SK-N-SH (cell line): Measurements from ENCODE around the gene MAP1LC3B.
"Not testable (repeated sequence)": the region's sequence is repeated elsewhere in the genome, so short reads cannot be mapped to it uniquely, and the experiment has no call there.

Source experiments
- CHD2 ChIP-seq: fragments of 150-350 bp; IDR thresholded peaks from 2 replicates; pipeline ENCODE4 v1.6.1; 2018; ENCODE audit warnings: low read length; ENCODE audit not compliant: partially characterized antibody
- ELF1 ChIP-seq: IDR thresholded peaks from 2 replicates; pipeline ENCODE4 v1.4.0; 2012
- EP300 ChIP-seq, 2 experiments: IDR thresholded peaks; 2 replicates each; pipeline versions ENCODE4 v1.4.0 to v1.6.1; 2012; ENCODE audit warnings: borderline replicate concordance in 1 of 2, low read depth in 1 of 2, low read length in 1 of 2
- GATA2 ChIP-seq: sonication (generic); formaldehyde crosslinking; IDR thresholded peaks from 2 replicates; pipeline ENCODE4 v1.5.0; 2020; ENCODE audit warnings: mild to moderate bottlenecking, missing genetic modification reagents
- SIN3A ChIP-seq: IDR thresholded peaks from 2 replicates; pipeline ENCODE4 v1.6.1; 2012; ENCODE audit warnings: low read depth, mild to moderate bottlenecking, low read length, moderate library complexity, borderline replicate concordance
- SMC3 ChIP-seq: IDR thresholded peaks from 2 replicates; pipeline ENCODE4 v1.6.1; 2012; ENCODE audit warnings: low read depth, low read length, improper control_type of control experiment
- TEAD4 ChIP-seq: IDR thresholded peaks from 2 replicates; pipeline ENCODE4 v1.4.0; 2012; ENCODE audit warnings: mild to moderate bottlenecking, borderline replicate concordance; ENCODE audit not compliant: insufficient read depth
- YY1 ChIP-seq: IDR thresholded peaks from 2 replicates; pipeline ENCODE4 v1.4.0; 2012; ENCODE audit warnings: low read depth, mild to moderate bottlenecking
- TF ChIP-seq, protein P1 (sequence below): IDR thresholded peaks from 2 replicates; pipeline ENCODE4; 2012
- TF ChIP-seq, protein P2 (sequence below): fragments of 200-600 bp; sonication (generic); IDR thresholded peaks from 2 replicates; pipeline ENCODE4 v1.6.1; 2017; ENCODE audit warnings: antibody characterized with exemption, mild to moderate bottlenecking, moderate library complexity
- TF ChIP-seq, protein P3 (sequence below): IDR thresholded peaks from 2 replicates; pipeline ENCODE4 v1.6.1; 2012; ENCODE audit warnings: mild to moderate bottlenecking, low read depth, low read length, moderate library complexity
- TF ChIP-seq, protein P4 (sequence below): fragments of 150-350 bp; IDR thresholded peaks from 2 replicates; pipeline ENCODE4 v1.6.1; 2017; ENCODE audit warnings: antibody characterized with exemption, low read length, low read depth, borderline replicate concordance

DNA sequence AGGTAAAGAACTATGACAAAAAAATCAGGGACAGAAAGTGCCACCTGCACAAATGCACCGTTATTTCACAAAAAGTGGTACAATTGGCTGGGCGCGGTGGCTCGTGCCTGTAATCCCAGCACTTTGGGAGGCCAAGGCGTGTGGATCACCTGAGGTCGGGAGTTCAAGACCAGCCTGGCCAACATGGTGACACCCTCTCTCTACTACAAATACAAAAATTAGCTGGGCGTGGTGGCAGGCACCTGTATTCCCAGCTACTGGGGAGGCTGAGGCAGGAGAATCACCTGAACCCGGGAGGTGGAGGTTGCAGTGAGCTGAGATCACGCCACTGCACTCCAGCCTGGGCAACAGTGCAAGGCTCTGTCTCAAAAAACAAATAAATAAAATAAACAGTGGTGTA is 2.2 kb upstream of the MAP1LC3B start:
- TF ChIP-seq, protein P1, sequence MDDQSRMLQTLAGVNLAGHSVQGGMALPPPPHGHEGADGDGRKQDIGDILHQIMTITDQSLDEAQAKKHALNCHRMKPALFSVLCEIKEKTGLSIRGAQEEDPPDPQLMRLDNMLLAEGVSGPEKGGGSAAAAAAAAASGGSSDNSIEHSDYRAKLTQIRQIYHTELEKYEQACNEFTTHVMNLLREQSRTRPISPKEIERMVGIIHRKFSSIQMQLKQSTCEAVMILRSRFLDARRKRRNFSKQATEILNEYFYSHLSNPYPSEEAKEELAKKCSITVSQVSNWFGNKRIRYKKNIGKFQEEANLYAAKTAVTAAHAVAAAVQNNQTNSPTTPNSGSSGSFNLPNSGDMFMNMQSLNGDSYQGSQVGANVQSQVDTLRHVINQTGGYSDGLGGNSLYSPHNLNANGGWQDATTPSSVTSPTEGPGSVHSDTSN: not testable (repeated sequence)
- TF ChIP-seq SMC3; SIN3A; EP300 (IDR thresholded peaks at IDR 0.05; ENCODE audit: borderline replicate concordance in 1 of 2, low read depth in 1 of 2, low read length in 1 of 2); GATA2; CHD2; ELF1; TEAD4; YY1: not testable (repeated sequence)
- TF ChIP-seq, protein P2, sequence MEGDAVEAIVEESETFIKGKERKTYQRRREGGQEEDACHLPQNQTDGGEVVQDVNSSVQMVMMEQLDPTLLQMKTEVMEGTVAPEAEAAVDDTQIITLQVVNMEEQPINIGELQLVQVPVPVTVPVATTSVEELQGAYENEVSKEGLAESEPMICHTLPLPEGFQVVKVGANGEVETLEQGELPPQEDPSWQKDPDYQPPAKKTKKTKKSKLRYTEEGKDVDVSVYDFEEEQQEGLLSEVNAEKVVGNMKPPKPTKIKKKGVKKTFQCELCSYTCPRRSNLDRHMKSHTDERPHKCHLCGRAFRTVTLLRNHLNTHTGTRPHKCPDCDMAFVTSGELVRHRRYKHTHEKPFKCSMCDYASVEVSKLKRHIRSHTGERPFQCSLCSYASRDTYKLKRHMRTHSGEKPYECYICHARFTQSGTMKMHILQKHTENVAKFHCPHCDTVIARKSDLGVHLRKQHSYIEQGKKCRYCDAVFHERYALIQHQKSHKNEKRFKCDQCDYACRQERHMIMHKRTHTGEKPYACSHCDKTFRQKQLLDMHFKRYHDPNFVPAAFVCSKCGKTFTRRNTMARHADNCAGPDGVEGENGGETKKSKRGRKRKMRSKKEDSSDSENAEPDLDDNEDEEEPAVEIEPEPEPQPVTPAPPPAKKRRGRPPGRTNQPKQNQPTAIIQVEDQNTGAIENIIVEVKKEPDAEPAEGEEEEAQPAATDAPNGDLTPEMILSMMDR: not testable (repeated sequence)
- TF ChIP-seq, protein P3, sequence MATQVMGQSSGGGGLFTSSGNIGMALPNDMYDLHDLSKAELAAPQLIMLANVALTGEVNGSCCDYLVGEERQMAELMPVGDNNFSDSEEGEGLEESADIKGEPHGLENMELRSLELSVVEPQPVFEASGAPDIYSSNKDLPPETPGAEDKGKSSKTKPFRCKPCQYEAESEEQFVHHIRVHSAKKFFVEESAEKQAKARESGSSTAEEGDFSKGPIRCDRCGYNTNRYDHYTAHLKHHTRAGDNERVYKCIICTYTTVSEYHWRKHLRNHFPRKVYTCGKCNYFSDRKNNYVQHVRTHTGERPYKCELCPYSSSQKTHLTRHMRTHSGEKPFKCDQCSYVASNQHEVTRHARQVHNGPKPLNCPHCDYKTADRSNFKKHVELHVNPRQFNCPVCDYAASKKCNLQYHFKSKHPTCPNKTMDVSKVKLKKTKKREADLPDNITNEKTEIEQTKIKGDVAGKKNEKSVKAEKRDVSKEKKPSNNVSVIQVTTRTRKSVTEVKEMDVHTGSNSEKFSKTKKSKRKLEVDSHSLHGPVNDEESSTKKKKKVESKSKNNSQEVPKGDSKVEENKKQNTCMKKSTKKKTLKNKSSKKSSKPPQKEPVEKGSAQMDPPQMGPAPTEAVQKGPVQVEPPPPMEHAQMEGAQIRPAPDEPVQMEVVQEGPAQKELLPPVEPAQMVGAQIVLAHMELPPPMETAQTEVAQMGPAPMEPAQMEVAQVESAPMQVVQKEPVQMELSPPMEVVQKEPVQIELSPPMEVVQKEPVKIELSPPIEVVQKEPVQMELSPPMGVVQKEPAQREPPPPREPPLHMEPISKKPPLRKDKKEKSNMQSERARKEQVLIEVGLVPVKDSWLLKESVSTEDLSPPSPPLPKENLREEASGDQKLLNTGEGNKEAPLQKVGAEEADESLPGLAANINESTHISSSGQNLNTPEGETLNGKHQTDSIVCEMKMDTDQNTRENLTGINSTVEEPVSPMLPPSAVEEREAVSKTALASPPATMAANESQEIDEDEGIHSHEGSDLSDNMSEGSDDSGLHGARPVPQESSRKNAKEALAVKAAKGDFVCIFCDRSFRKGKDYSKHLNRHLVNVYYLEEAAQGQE: not testable (repeated sequence)
- TF ChIP-seq, protein P4, sequence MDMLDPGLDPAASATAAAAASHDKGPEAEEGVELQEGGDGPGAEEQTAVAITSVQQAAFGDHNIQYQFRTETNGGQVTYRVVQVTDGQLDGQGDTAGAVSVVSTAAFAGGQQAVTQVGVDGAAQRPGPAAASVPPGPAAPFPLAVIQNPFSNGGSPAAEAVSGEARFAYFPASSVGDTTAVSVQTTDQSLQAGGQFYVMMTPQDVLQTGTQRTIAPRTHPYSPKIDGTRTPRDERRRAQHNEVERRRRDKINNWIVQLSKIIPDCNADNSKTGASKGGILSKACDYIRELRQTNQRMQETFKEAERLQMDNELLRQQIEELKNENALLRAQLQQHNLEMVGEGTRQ: not testable (repeated sequence)
